Ovary (tissue), 3 donors: ENCODE data around the gene PSME4.

Source experiments
- CTCF ChIP-seq, 3 donors: fragments of 450-650 bp in 2 of 3; fragments of 200-600 bp in 1 of 3; IDR thresholded peaks; one replicate each; pipeline versions ENCODE4 v1.5.1 to v1.8.0; 2016 to 2022; ENCODE audit warnings: antibody characterized with exemption in 3 of 3, mild to moderate bottlenecking in 1 of 3
- POLR2A ChIP-seq: fragments of 450-650 bp; IDR thresholded peaks from one replicate; pipeline ENCODE4 v1.6.1; 2017; ENCODE audit warnings: antibody characterized with exemption, mild to moderate bottlenecking, moderate library complexity
- donor health status: DM: no; HTN: no; CAD: no.

- no peak for TF ChIP-seq POLR2A
- TF ChIP-seq CTCF (IDR thresholded peaks at IDR 0.05) = no peak
Measured at GRCh38 chr2:53852532-53852931, 118.3 kb downstream of the PSME4 start.
